K562 (cell line): Measurements from ENCODE around the gene DNMT1. TPM values are rescaled to one million over a fixed set of nuclear protein-coding genes. Genes with fewer than 3 reads are reported as not detected.
A peak's percentile ranks its signal among the peaks of the same experiment; 100 is the strongest.

Experiments used
- CBX3 ChIP-seq, 2 experiments: IDR thresholded peaks; 1 replicate in 1 of 2; 2 replicates in 1 of 2; pipeline ENCODE4 v1.6.1; 2012; ENCODE audit warnings: inconsistent platforms in 2 of 2, low read length in 2 of 2, borderline replicate concordance in 1 of 2, control low read depth in 1 of 2
- EP400 ChIP-seq: fragments of 450-650 bp; IDR thresholded peaks from 2 replicates; pipeline ENCODE4 v1.6.1; 2017; ENCODE audit warnings: antibody characterized with exemption, mild to moderate bottlenecking, moderate library complexity
- FOXJ3 ChIP-seq: sonication (generic); formaldehyde crosslinking; IDR thresholded peaks from 2 replicates; pipeline ENCODE4 v1.4.0; 2020; ENCODE audit warnings: mild to moderate bottlenecking, missing genetic modification reagents
- GTF2E2 ChIP-seq: fragments of 200-800 bp; sonication (Bioruptor generic); IDR thresholded peaks from 2 replicates; pipeline ENCODE4 v1.6.1; 2016; ENCODE audit warnings: missing genetic modification characterization, missing compliant biosample characterization
- KLF1 ChIP-seq: fragments of 450-650 bp; IDR thresholded peaks from 2 replicates; pipeline ENCODE4 v1.6.1; 2016; ENCODE audit warnings: missing genetic modification characterization, missing compliant biosample characterization
- NEUROD1 ChIP-seq: fragments of 150-350 bp; IDR thresholded peaks from 2 replicates; pipeline ENCODE4 v1.6.1; 2014; ENCODE audit warnings: borderline replicate concordance, low read length, low read depth; ENCODE audit not compliant: partially characterized antibody
- PHF8 ChIP-seq: fragments of 200-600 bp; sonication (generic); IDR thresholded peaks from 2 replicates; pipeline ENCODE4 v1.6.1; 2012; ENCODE audit warnings: mixed run types, mild to moderate bottlenecking, inconsistent platforms, low read length, moderate library complexity, borderline replicate concordance
- RBFOX2 ChIP-seq: fragments of 200-400 bp; formaldehyde crosslinking; IDR thresholded peaks from 2 replicates; pipeline ENCODE4 v1.6.1; 2017; ENCODE audit warnings: low read depth, mild to moderate bottlenecking, low read length, moderate library complexity
- RNF2 ChIP-seq: sonication (generic); IDR thresholded peaks from 2 replicates; pipeline ENCODE4 v1.6.1; 2016
- SETDB1 ChIP-seq: IDR thresholded peaks from one replicate; pipeline ENCODE4 v1.6.1; 2012; ENCODE audit warnings: low read length, control low read depth, inconsistent platforms
- SIN3A ChIP-seq, 2 experiments: fragments of 150-350 bp in 1 of 2; IDR thresholded peaks; 2 replicates each; pipeline ENCODE4 v1.6.1; 2011 to 2016; ENCODE audit warnings: borderline replicate concordance in 2 of 2, low read depth in 2 of 2, low read length in 2 of 2, mild to moderate bottlenecking in 2 of 2, moderate library complexity in 2 of 2; ENCODE audit not compliant: control insufficient read depth in 1 of 2
- TAL1 ChIP-seq: fragments of 450-650 bp; IDR thresholded peaks from 2 replicates; pipeline ENCODE4 v1.6.1; 2016; ENCODE audit warnings: mild to moderate bottlenecking
- USF1 ChIP-seq: sonication (generic); formaldehyde crosslinking; IDR thresholded peaks from 2 replicates; pipeline ENCODE4 v1.9.0; 2022; ENCODE audit warnings: mild to moderate bottlenecking, missing genetic modification reagents
- ZBTB11 ChIP-seq, 3 experiments: fragments of 200-800 bp in 1 of 3; fragments of 250-450 bp in 1 of 3; fragments of 450-650 bp in 1 of 3; sonication (Bioruptor Pico) in 1 of 3; sonication (Bioruptor generic) in 1 of 3; formaldehyde crosslinking in 1 of 3; IDR thresholded peaks; 2 replicates each; pipeline versions ENCODE4 v1.6.1 to v1.8.0; 2016 to 2022; ENCODE audit warnings: mild to moderate bottlenecking in 2 of 3, missing genetic modification characterization in 2 of 3, missing compliant biosample characterization in 1 of 3, moderate library complexity in 1 of 3
- ZBTB9 ChIP-seq: fragments of 450-650 bp; formaldehyde crosslinking; IDR thresholded peaks from 2 replicates; pipeline ENCODE4 v1.4.0; 2020; ENCODE audit warnings: mild to moderate bottlenecking, moderate library complexity
- polyA plus RNA-seq, 8 experiments: library from polyadenylated mRNA; depleted of rRNA in 4 of 8; stranded (reverse) in 5 of 8; unstranded in 3 of 8; fragments of >200 nt; fragmentation: Nextera tagmentation in 2 of 8; fragmentation: Illumina TruSeq in 1 of 8; extraction: Ambion mirVana in 2 of 8; extraction: Trizol in 1 of 8; gene quantifications; 2 replicates each; pipeline versions ENCODE4 v1.2.1 to v1.2.3, GENCODE V29; 2011 to 2014; ENCODE audit warnings: inconsistent platforms in 1 of 8, missing spikeins in 1 of 8
- total RNA-seq, 7 experiments: library from RNA; depleted of rRNA in 6 of 7; stranded (reverse); fragments of >200 nt in 6 of 7; fragmentation: Illumina TruSeq in 2 of 7; extraction: Trizol in 2 of 7; gene quantifications; 2 replicates each; pipeline versions ENCODE4 v1.2.1 to v1.2.3, GENCODE V29; 2011 to 2021; ENCODE audit warnings: low replicate concordance in 1 of 7
- TF ChIP-seq, protein P1 (sequence below): fragments of 250-450 bp; sonication (Bioruptor Pico); IDR thresholded peaks from 2 replicates; pipeline ENCODE4 v1.4.0; 2020; ENCODE audit warnings: mild to moderate bottlenecking
- TF ChIP-seq, protein P2 (sequence below), 2 experiments: fragments of 450-650 bp; conservative IDR thresholded peaks; 2 replicates each; pipeline ENCODE4 v1.6.1; 2017; ENCODE audit warnings: mild to moderate bottlenecking in 2 of 2, moderate library complexity in 2 of 2

Gene DNMT1
- total and polyA plus RNA-seq, 9 of the 15 experiments (the other 6 are each of a cell fraction or from before 2014, with no cell fraction given) = 80.1 to 271 (median 121) TPM

- TF ChIP-seq, protein P1, sequence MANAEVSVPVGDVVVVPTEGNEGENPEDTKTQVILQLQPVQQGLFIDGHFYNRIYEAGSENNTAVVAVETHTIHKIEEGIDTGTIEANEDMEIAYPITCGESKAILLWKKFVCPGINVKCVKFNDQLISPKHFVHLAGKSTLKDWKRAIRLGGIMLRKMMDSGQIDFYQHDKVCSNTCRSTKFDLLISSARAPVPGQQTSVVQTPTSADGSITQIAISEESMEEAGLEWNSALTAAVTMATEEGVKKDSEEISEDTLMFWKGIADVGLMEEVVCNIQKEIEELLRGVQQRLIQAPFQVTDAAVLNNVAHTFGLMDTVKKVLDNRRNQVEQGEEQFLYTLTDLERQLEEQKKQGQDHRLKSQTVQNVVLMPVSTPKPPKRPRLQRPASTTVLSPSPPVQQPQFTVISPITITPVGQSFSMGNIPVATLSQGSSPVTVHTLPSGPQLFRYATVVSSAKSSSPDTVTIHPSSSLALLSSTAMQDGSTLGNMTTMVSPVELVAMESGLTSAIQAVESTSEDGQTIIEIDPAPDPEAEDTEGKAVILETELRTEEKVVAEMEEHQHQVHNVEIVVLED (CRISPR knock-in tag) = peak; percentile 84
- peak in 1 of 3 experiments; percentile 54; a peak in 1 of 6 replicates for TF ChIP-seq ZBTB11 (CRISPR knock-in tag; IDR thresholded peaks at IDR 0.05)
- 0 out of 3 replicates have a peak, but pooled peaks of 1 of the 2 experiments have one; percentile 53 for TF ChIP-seq CBX3 (IDR thresholded peaks at IDR 0.05; ENCODE audit: borderline replicate concordance in 1 of 2, low read length in 2 of 2)
- peak; percentile 51 for TF ChIP-seq SETDB1
- TF ChIP-seq NEUROD1 = peak; percentile 12
- TF ChIP-seq RBFOX2 = peak; percentile 89
- no peak for TF ChIP-seq GTF2E2 (tag)
- TF ChIP-seq PHF8 = peak; percentile 94; the same call in 1 of the 2 replicates
- TF ChIP-seq EP400 = peak; percentile 65; the same call in 1 of the 2 replicates
- TF ChIP-seq FOXJ3 (CRISPR knock-in tag) = no peak
- peak; percentile 48 to 61; a peak in 2 of 4 replicates for TF ChIP-seq SIN3A (IDR thresholded peaks at IDR 0.05; ENCODE audit: borderline replicate concordance in 2 of 2, control insufficient read depth in 1 of 2, low read depth in 2 of 2, low read length in 2 of 2)
- peak; percentile 46 for TF ChIP-seq RNF2
- TF ChIP-seq, protein P2, sequence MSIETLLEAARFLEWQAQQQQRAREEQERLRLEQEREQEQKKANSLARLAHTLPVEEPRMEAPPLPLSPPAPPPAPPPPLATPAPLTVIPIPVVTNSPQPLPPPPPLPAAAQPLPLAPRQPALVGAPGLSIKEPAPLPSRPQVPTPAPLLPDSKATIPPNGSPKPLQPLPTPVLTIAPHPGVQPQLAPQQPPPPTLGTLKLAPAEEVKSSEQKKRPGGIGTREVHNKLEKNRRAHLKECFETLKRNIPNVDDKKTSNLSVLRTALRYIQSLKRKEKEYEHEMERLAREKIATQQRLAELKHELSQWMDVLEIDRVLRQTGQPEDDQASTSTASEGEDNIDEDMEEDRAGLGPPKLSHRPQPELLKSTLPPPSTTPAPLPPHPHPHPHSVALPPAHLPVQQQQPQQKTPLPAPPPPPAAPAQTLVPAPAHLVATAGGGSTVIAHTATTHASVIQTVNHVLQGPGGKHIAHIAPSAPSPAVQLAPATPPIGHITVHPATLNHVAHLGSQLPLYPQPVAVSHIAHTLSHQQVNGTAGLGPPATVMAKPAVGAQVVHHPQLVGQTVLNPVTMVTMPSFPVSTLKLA (conservative IDR thresholded peaks at IDR 0.05) = peak in 1 of 2 experiments; percentile 52; a peak in 1 of 4 replicates
- TF ChIP-seq ZBTB9 (CRISPR knock-in tag) = peak; percentile 64; the same call in 1 of the 2 replicates
- no peak for TF ChIP-seq TAL1
- TF ChIP-seq USF1 (CRISPR knock-in tag) = 0 out of 2 replicates have a peak, but pooled peaks have one; percentile 40
- TF ChIP-seq KLF1 (tag) = peak; percentile 83
These were observed 98.7 kb downstream of the DNMT1 start (continued) for GRCh38 chr19:10095948-10096614.
